ENCODE data around the gene GABARAPL2.

DNA sequence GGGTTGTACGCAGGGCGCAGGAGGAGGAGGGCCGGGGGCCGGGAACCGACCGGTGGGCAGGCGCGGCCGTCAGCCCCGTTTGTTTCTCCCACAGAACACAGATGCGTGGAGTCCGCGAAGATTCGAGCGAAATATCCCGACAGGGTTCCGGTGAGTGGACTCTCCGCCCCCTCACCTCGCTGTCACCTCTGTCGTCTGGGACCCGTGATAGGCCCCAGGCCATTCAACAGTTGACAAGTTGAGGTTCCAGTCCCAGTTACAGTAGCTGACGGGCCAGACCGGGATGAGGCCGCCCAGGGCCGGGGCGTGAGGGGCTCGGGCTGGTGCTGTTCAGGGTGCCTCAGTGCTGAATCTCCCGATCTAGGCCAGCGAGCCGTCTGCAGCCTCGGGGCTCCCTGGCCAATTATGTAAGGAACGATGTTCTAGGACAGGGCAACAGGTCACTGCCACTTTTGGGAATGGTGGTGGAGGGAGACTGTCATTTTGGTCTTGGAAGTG is 628 bp downstream of the GABARAPL2 start:
- no peak for TF ChIP-seq EZH2 (IDR thresholded peaks at IDR 0.05; ENCODE audit: low read length)
- TF ChIP-seq CTCF (optimal IDR thresholded peaks at IDR 0.05 in 1 of 3, IDR thresholded peaks at IDR 0.05 in 1 of 3, conservative IDR thresholded peaks at IDR 0.05 in 1 of 3; ENCODE audit: extremely low read depth in 1 of 3, insufficient read depth in 2 of 3, low read length in 3 of 3): no peak

All from keratinocyte (primary cell).